CD14-positive monocyte (primary cell): ENCODE measurements around the gene EXD2. TPM values are rescaled to one million over a fixed set of nuclear protein-coding genes. Genes with fewer than 3 reads are reported as not detected.

Source experiments
- DNase-seq, 3 donors: peaks; one replicate each; pipeline ENCODE4 v3.0.0-alpha.2; 2011 to 2022
- H2AFZ ChIP-seq: 2 replicates; pipeline ENCODE4 v1.6.0; 2012; ENCODE audit warnings: mild to moderate bottlenecking, low read depth, low read length, inconsistent platforms; ENCODE audit not compliant: insufficient read depth, poor library complexity, severe bottlenecking
- H3K27ac ChIP-seq, 2 donors: 1 replicate in 1 of 2; 2 replicates in 1 of 2; pipeline ENCODE4 v1.5.1; 2012 to 2013; ENCODE audit warnings: low read length in 2 of 2, control low read depth in 1 of 2, inconsistent platforms in 1 of 2, low read depth in 1 of 2, mild to moderate bottlenecking in 1 of 2
- H3K27me3 ChIP-seq, 2 donors: one replicate each; pipeline versions ENCODE4 v1.6.0 to v1.6.1; 2011 to 2013; ENCODE audit warnings: low read length in 2 of 2; ENCODE audit not compliant: control insufficient read depth in 2 of 2, insufficient read depth in 2 of 2
- H3K36me3 ChIP-seq, 2 donors: replicated peaks in 1 of 2; 1 replicate in 1 of 2; 2 replicates in 1 of 2; pipeline versions ENCODE4 v1.5.1 to v1.6.1; 2012 to 2013; ENCODE audit warnings: low read length in 2 of 2, control low read depth in 1 of 2, inconsistent platforms in 1 of 2, mild to moderate bottlenecking in 1 of 2; ENCODE audit not compliant: insufficient read depth in 2 of 2, control insufficient read depth in 1 of 2
- H3K4me1 ChIP-seq, 2 donors: 1 replicate in 1 of 2; 2 replicates in 1 of 2; pipeline versions ENCODE4 v1.5.1 to v1.6.1; 2012 to 2013; ENCODE audit warnings: low read length in 2 of 2, control low read depth in 1 of 2, inconsistent platforms in 1 of 2, mild to moderate bottlenecking in 1 of 2, moderate library complexity in 1 of 2; ENCODE audit not compliant: insufficient read depth in 2 of 2, control insufficient read depth in 1 of 2
- H3K4me2 ChIP-seq: replicated peaks from 2 replicates; pipeline ENCODE3; 2012; ENCODE audit warnings: low read length, moderate library complexity, mild to moderate bottlenecking; ENCODE audit not compliant: poor library complexity, severe bottlenecking; ENCODE audit errors: extremely low read depth
- H3K4me3 ChIP-seq, 3 experiments: fragments of 200-600 bp in 1 of 3; sonication (generic) in 1 of 3; replicated peaks in 1 of 3; 1 replicate in 2 of 3; 2 replicates in 1 of 3; pipeline ENCODE4 v1.5.1; 2011 to 2013; ENCODE audit warnings: low read length in 3 of 3, mild to moderate bottlenecking in 3 of 3, control low read depth in 2 of 3, low read depth in 2 of 3, inconsistent platforms in 1 of 3, moderate library complexity in 1 of 3
- H3K79me2 ChIP-seq: 2 replicates; pipeline ENCODE4 v1.6.0; 2012; ENCODE audit warnings: mild to moderate bottlenecking, control low read depth, inconsistent platforms, low read length, moderate library complexity; ENCODE audit not compliant: insufficient read depth
- H3K9ac ChIP-seq: 2 replicates; pipeline ENCODE4 v1.6.0; 2017; ENCODE audit warnings: low read length, mild to moderate bottlenecking; ENCODE audit not compliant: insufficient read depth, poor library complexity, severe bottlenecking
- H3K9me3 ChIP-seq, 2 donors: replicated peaks in 1 of 2; 1 replicate in 1 of 2; 2 replicates in 1 of 2; pipeline versions ENCODE4 v1.5.1 to v1.6.1; 2012 to 2013; ENCODE audit warnings: low read length in 2 of 2, control low read depth in 1 of 2; ENCODE audit not compliant: control insufficient read depth in 1 of 2, insufficient read depth in 1 of 2
- H4K20me1 ChIP-seq: 2 replicates; pipeline ENCODE4 v1.6.0; 2012; ENCODE audit warnings: mild to moderate bottlenecking, low read length, control low read depth, moderate library complexity; ENCODE audit not compliant: insufficient read depth
- H3K27ac Mint-ChIP-seq, 7 donors: one replicate each; pipeline ENCODE4 v1.8.0; 2020; ENCODE audit warnings: mild to moderate bottlenecking in 7 of 7, mixed read lengths in 7 of 7, moderate library complexity in 6 of 7, inconsistent platforms in 2 of 7
- H3K27me3 Mint-ChIP-seq, 3 donors: one replicate each; pipeline ENCODE4 v1.8.0; 2021 to 2022; ENCODE audit warnings: low read depth in 3 of 3, mild to moderate bottlenecking in 3 of 3, mixed read lengths in 3 of 3, moderate library complexity in 3 of 3, inconsistent platforms in 1 of 3
- H3K36me3 Mint-ChIP-seq, 2 donors: one replicate each; pipeline ENCODE4 v1.8.0; 2020; ENCODE audit warnings: mixed read lengths in 2 of 2, inconsistent platforms in 1 of 2, mild to moderate bottlenecking in 1 of 2
- H3K4me1 Mint-ChIP-seq: one replicate; pipeline ENCODE4 v1.8.0; 2020; ENCODE audit warnings: mild to moderate bottlenecking, mixed read lengths
- H3K4me3 Mint-ChIP-seq, 2 donors: one replicate each; pipeline ENCODE4 v1.8.0; 2020; ENCODE audit warnings: mild to moderate bottlenecking in 2 of 2, mixed read lengths in 2 of 2, moderate library complexity in 1 of 2
- H3K9me3 Mint-ChIP-seq, 7 donors: one replicate each; pipeline ENCODE4 v1.8.0; 2020 to 2022; ENCODE audit warnings: mixed read lengths in 7 of 7, mild to moderate bottlenecking in 6 of 7, moderate library complexity in 6 of 7, inconsistent platforms in 2 of 7
- CTCF ChIP-seq: fragments of 200-600 bp; IDR thresholded peaks from one replicate; pipeline ENCODE4 v1.8.0; 2022; ENCODE audit warnings: antibody characterized with exemption, mild to moderate bottlenecking
- WGBS: methylation state at CpG from one replicate; pipeline ENCODE4 v1.1.5; 2013; ENCODE audit warnings: missing lambda C conversion rate; ENCODE audit not compliant: insufficient coverage; 5-methylcytosine and 5-hydroxymethylcytosine counted together
- intact Hi-C, 2 donors: fragments of 100-400 bp; cut with micrococcal nuclease; formaldehyde crosslinking; loops; one replicate each; pipeline versions ENCODE4 v1.15.0 to v1.15.1; 2023
- polyA plus RNA-seq, 3 donors: library from polyadenylated mRNA; depleted of rRNA in 1 of 3; unstranded in 2 of 3; stranded (reverse) in 1 of 3; fragments of 300-500 nt in 2 of 3; fragments of >200 nt in 1 of 3; fragmentation: Illumina TruSeq in 2 of 3; gene quantifications; 1 replicate in 2 of 3; 2 replicates in 1 of 3; pipeline ENCODE4 v1.2.3, GENCODE V29; 2012 to 2021

EXD2 gene
- polyA plus RNA-seq, 3 donors: 2.3 to 4.0 (median 3.1) TPM

GRCh38 chr14:69232388-69232787, 41.1 kb downstream of the EXD2 start:
- Histone ChIP-seq H2AFZ (no peak overlapping the region), H3K4me1 (no peaks in the 10 kb centered on the region), H3K27me3 (no peaks in the 10 kb centered on the region), H3K4me2 (no peak overlapping the region), H3K9ac (no peak overlapping the region), H3K79me2 (no peaks in the 10 kb centered on the region), H3K36me3 (peaks cover 16 to 57% of the 10 kb centered on the region in 2 donors), H3K9me3 (no peaks in the 10 kb centered on the region), H4K20me1 (no peaks in the 10 kb centered on the region), H3K27ac (no peak overlapping the region), H3K4me3 (no peak overlapping the region)
- Mint-ChIP-seq H3K27me3 (peaks cover 0 to 3% (median 1%) of the 10 kb centered on the region in 3 donors), H3K4me3 (no peak overlapping the region), H3K9me3 (no peaks in the 10 kb centered on the region), H3K4me1 (no peaks in the 10 kb centered on the region), H3K36me3 (peaks cover 27 to 33% of the 10 kb centered on the region in 2 donors), H3K27ac (no peak overlapping the region)
- intact Hi-C loops: no loop called here
- no peak for DNase-seq
- TF ChIP-seq CTCF: no peak
- WGBS: no CpG with 5 or more reads among the region's 3 CpGs

- Histone ChIP-seq H4K20me1 (no peaks in the 10 kb centered on the region), H3K79me2 (no peaks in the 10 kb centered on the region), H3K27me3 (no peaks in the 10 kb centered on the region), H3K9me3 (no peaks in the 10 kb centered on the region), H3K4me1 (no peaks in the 10 kb centered on the region), H3K9ac (no peak overlapping the region), H2AFZ (no peak overlapping the region), H3K4me3 (no peak overlapping the region), H3K27ac (no peak overlapping the region), H3K4me2 (no peak overlapping the region), H3K36me3 (peaks cover 28 to 68% of the 10 kb centered on the region in 2 donors)
- H3K9me3 Mint-ChIP-seq: no peaks in the 10 kb centered on the region
- H3K4me3 Mint-ChIP-seq: no peak overlapping the region
- peaks cover 0 to 3% (median 1%) of the 10 kb centered on the region in 3 donors for H3K27me3 Mint-ChIP-seq
- H3K27ac Mint-ChIP-seq: no peak overlapping the region
- no peaks in the 10 kb centered on the region for H3K4me1 Mint-ChIP-seq
- TF ChIP-seq CTCF: no peak
- peaks cover 33 to 40% of the 10 kb centered on the region in 2 donors for H3K36me3 Mint-ChIP-seq
- intact Hi-C loops: no loop called here
- no peak for DNase-seq
Observed at GRCh38 chr14:69234106-69234505, 42.8 kb downstream of the EXD2 start.
